Dendritic cell treated with granulocyte-macrophage colony-stimulating factor and Interleukin-4, amounts not matched to agents 40 ng/mL and 50 ng/mL, for 4 days (primary cell): Measurements from ENCODE around the gene TMEM271.

ENCODE experiments used
- H3K27ac Mint-ChIP-seq: one replicate; pipeline ENCODE4 v1.8.0; 2022; ENCODE audit warnings: mild to moderate bottlenecking, mixed read lengths
- H3K27me3 Mint-ChIP-seq: one replicate; pipeline ENCODE4 v1.8.0; 2022; ENCODE audit warnings: mild to moderate bottlenecking, mixed read lengths
- H3K36me3 Mint-ChIP-seq: one replicate; pipeline ENCODE4 v1.8.0; 2022; ENCODE audit warnings: low read depth, mixed read lengths
- H3K4me1 Mint-ChIP-seq: one replicate; pipeline ENCODE4 v1.8.0; 2022; ENCODE audit warnings: low read depth, mixed read lengths
- H3K4me3 Mint-ChIP-seq: one replicate; pipeline ENCODE4 v1.8.0; 2022; ENCODE audit warnings: mild to moderate bottlenecking, moderate library complexity, mixed read lengths
- H3K9me3 Mint-ChIP-seq: one replicate; pipeline ENCODE4 v1.8.0; 2022; ENCODE audit warnings: mixed read lengths
- intact Hi-C: fragments of 100-400 bp; cut with micrococcal nuclease; formaldehyde crosslinking; loops from one replicate; pipeline ENCODE4 v1.15.0; 2022

Gene TMEM271, protein sequence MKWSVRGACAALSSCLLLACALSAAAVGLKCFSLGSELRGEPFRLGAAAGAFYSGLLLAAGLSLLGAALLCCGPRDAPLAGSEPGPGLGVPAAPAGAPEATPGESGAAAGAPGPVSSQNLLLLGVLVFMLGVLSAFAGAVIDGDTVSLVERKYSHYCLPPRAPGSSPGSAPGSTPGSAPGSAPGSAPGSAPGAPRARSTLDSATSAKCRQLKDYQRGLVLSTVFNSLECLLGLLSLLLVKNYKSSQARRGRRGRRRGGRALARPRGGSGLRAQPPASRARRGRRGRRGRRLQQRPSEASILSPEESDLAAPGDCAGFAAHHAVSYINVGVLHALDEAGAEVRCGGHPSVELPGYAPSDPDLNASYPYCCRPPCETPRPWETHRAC

DNA sequence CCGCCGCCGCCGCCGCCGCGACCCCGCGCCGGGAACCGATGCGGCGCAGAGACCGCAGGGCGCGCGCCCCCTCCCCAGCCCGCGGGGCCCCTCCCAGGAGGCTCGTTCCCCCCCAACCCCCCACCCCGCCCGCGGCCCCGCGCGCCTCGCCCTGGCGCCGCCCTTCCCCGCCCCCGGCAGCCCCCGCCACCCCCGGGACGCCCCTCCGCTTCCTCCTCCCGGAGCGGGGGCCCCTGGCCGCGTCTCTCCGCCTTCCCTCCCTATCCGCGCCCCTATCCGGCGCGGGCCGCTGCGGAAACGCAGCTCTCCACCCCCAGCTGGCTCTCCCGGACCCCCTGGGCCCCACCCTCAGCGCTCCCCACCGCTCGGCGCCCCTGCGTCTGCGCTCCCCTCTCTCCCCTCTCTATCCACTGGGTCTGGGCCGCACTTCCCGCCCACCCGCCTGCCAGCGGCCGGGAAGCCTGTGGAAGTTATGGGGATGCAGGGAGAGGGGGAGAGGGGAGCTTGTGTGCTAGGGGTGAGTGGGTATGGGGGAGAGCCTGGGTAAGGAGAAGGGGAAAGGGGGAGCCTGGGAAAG lies at the start of gene TMEM271:
TMEM271 (minus strand) TSS at position 51 of the 577 bp plus-strand sequence. CDS start 233 bp downstream, outside the sequence.
- peaks cover 19% of the 10 kb centered on the region for H3K4me1 Mint-ChIP-seq
- H3K36me3 Mint-ChIP-seq = no peaks in the 10 kb centered on the region
- H3K9me3 Mint-ChIP-seq = peaks cover 8% of the 10 kb centered on the region
- intact Hi-C loops = no loop called here
- no peak within 1 kb of the TSS for H3K27ac Mint-ChIP-seq
- H3K4me3 Mint-ChIP-seq = no peak within 1 kb of the TSS
- H3K27me3 Mint-ChIP-seq = peaks cover 71% of the 10 kb centered on the region

DNA sequence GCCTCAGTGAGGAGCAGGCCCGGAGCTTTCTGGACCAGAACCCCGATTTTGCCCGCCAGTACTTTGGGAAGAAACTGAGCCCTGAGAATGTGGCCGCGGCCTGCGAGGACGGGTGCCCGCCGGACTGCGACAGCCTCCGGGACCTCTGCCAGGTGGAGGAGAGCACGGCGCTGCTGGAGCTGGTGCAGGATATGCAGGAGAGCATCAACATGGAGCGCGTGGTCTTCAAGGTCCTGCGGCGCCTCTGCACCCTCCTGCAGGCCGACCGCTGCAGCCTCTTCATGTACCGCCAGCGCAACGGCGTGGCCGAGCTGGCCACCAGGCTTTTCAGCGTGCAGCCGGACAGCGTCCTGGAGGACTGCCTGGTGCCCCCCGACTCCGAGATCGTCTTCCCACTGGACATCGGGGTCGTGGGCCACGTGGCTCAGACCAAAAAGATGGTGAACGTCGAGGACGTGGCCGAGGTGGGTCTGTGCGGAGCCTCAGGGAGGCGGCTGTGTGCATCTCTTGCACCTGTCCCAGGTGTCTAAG lies 49.6 kb upstream of the TMEM271 start:
- no peak overlapping the region for H3K4me3 Mint-ChIP-seq
- H3K9me3 Mint-ChIP-seq = no peaks in the 10 kb centered on the region
- H3K36me3 Mint-ChIP-seq = no peaks in the 10 kb centered on the region
- H3K4me1 Mint-ChIP-seq = no peaks in the 10 kb centered on the region
- H3K27ac Mint-ChIP-seq = no peak overlapping the region
- H3K27me3 Mint-ChIP-seq = peaks cover 4% of the 10 kb centered on the region
- intact Hi-C loops = no loop called here

DNA sequence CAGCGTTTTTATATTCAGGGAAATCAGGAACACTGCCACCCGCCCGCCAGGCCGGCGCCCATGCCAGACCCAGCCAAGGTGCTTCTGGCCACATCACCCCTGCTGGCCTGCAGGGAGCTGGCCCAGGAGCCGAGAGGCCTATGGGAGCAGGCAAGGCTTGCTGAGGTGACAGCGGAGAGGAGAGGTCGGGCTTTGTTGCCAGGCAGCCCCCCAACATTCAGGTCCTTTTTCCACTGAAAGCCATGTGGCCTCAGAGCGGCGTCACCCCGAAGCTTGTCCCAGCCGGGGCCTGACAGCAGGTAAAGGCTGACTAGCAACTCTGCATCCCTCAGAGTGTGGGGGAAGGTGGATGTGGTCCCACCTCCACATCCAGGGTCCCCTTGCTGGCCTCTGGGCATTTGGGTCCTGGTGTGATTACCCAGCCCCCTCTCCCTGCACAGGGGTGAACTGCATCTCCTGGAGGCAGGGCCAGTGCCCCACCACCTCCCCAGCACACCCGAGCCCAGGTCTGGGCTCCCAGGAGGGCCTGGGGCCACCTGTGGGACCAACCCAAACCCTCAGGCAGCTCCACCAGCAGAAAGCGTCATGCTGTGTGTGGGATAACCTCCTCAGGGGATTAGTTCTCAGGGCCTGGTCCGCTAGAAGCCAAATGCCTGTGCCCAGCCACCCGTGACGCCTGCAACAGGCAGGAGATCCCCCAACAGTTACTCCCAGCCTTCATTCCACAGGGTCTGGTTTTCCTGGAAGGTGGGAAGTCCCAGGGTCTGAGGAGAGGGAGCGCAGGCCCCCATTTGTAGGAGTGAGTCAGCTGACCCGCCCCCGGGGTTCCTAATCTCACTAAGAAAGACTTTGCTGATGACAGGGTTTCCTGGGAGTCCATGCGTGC lies 48.9 kb upstream of the TMEM271 start, which contains the start of gene PDE6B:
PDE6B (plus strand) TSS at position 869 of the 886 bp plus-strand sequence. CDS start 54 bp downstream, outside the sequence.
- Mint-ChIP-seq H3K9me3 (no peaks in the 10 kb centered on the region), H3K36me3 (no peaks in the 10 kb centered on the region), H3K4me1 (no peaks in the 10 kb centered on the region), H3K27ac (no peak within 1 kb of the TSS), H3K4me3 (no peak within 1 kb of the TSS), H3K27me3 (peaks cover 4% of the 10 kb centered on the region)
- intact Hi-C loops = no loop called here

DNA sequence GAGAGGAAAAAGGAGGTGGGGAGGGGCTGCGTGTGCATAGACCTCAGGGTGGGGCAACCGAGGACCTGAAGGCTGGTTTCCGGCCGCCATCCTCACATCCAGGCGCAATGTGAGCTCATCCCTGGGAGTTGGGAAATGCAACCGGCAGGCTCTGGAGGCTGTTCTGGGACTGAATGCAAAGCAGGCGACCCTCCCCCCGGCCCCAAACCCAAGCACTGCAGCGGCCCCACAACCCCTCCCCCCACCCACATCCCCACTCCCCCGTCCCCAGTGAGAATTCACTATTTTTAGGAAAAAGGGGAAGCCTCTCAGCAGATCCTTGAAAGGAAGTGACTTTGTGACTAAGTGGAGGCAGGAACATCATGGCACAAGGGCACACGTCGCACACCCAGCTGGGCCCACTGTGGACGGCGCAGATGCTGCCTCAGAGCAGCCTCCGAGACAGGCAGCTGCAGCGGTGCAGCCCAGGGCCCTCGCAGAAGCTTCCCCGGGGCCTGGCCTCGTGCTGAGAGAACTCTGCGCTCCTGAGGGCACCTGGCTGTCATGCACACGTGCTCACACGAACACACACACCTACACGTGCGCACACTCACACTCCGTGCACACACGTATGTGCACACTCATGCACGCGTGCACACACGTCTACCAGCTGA lies 47.9 kb upstream of the TMEM271 start:
- Mint-ChIP-seq H3K36me3 (no peaks in the 10 kb centered on the region), H3K4me1 (no peaks in the 10 kb centered on the region)
- intact Hi-C loops = no loop called here

DNA sequence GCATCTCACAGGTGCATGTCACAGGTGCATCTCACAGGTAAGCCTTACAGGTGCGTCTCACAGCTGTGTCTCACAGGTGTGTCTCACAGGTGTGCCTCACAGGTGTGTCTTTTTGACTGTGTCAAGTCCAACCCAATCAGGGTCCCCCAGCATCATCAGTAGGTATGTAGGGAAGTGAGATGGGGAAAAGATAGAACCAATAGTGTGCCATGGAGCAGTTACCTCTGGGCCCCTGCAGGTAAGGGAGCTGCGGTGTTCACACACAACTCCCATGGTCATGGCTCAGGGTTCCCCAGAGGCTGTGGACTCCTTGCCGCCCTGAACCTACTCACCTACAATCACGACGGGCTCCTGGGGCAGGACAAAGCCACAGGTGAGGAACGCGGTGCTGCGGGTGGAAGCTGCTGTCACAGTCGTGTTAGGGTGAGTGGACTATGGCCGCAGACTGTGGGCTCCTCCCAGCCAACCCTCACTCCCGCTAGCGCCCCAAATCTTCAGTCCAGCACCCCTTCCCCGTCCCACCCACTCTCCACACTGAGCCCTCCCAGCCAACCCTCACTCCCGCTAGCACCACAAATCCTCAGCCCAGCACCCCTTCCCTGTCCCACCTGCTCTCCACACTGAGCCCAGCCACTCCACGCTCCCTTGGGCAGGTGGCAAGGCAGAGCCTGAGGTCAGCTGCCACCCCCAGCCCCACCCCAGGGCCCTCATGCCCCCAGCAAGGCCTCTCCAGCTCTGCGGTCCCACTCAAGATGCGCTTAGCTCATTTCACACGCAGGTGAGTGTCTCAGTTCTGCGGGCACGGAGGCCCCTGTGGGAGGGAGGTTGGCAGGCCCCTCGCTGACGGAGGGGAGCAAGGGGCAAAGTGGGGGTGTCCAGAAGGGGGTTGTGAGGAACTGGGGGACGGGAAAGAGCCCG lies 47.2 kb upstream of the TMEM271 start:
- Mint-ChIP-seq H3K27ac (no peak overlapping the region), H3K4me3 (no peak overlapping the region), H3K36me3 (no peaks in the 10 kb centered on the region), H3K9me3 (no peaks in the 10 kb centered on the region), H3K4me1 (no peaks in the 10 kb centered on the region), H3K27me3 (peaks cover 2% of the 10 kb centered on the region)
- intact Hi-C loops = no loop called here

More for the DNA sequence above, 47.9 kb upstream of the TMEM271 start:
- no peak overlapping the region for H3K4me3 Mint-ChIP-seq
- H3K9me3 Mint-ChIP-seq = no peaks in the 10 kb centered on the region
- H3K27me3 Mint-ChIP-seq = peaks cover 2% of the 10 kb centered on the region
- no peak overlapping the region for H3K27ac Mint-ChIP-seq

DNA sequence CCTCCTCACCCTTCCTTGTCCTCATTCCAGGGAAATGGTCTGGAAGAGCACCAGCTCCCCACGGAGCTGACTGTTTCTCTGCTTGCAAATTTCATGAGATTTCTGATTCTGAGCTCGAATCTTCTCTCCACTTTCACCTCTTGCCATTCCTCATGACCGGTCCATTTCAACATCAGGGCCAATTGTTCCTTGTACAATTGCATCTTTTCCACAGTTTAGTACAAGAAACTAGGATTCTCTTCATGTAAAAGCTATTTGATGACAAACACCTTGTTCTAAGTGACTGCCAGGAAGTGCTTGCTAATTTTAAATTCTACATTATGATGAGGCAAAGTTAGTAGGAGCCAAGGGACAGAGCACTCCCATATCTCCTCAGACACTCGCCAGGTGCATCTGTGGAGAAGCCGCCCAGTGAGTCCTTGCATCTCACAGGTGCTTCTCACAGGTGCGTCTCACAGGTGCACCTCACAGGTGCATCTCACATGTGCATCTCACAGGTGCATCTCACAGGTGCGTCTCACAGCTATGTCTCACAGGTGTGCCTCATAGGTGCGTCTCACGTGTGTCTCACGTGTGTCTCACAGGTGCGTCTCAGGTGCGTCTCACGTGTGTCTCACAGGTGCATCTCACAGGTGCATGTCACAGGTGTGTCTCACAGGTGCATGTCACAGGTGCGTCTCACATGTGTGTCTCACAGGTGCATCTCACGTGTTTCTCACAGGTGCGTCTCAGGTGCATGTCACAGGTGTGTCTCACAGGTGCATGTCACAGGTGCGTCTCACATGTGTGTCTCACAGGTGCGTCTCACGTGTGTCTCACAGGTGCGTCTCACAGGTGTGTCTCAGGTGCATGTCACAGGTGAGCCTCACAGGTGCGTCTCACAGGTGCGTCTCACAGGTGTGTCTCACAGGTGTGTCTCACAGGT lies 46.2 kb upstream of the TMEM271 start:
- no peaks in the 10 kb centered on the region for H3K4me1 Mint-ChIP-seq
- no peaks in the 10 kb centered on the region for H3K36me3 Mint-ChIP-seq
- intact Hi-C loops = no loop called here
- H3K27me3 Mint-ChIP-seq = peaks cover 2% of the 10 kb centered on the region
- no peak overlapping the region for H3K4me3 Mint-ChIP-seq
- no peaks in the 10 kb centered on the region for H3K9me3 Mint-ChIP-seq
- no peak overlapping the region for H3K27ac Mint-ChIP-seq

DNA sequence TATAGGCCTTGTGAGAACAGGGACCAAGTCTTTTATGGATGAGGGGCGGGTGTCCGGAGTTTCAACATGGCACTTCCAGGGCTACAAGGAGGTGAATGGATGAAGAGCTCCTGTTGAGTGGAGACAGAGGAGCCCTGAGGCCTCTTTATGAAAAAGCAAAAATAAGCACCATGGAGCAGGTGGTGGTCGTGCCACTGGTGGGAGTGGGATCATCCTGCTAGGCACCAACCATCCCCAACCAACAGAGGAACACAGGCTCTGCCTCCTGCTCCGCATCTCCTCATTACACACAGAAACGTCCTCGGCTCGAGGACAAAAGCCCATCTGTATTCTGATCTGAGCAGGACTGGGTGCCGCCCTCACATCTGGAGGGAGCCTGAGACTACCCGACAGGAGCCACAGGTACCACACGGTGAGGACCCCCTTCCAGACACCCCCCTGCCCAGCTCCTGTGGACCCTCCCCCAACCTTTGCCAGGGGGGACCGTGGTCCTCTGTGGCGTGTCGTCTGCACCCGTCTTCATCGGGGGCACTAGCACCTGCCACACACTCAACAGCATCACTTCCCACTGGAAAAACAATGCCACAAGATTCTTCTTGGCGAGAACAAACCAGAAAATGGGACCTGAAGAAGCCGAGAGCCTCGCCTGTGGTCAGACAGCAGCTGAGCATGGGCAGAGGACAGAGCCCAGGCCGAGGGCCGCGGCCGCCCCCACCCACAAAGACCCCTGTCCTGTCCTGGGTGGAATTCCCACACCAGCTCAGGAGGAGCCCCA lies 45.4 kb upstream of the TMEM271 start:
- H3K4me3 Mint-ChIP-seq = no peak overlapping the region
- peaks cover 2% of the 10 kb centered on the region for H3K27me3 Mint-ChIP-seq
- H3K27ac Mint-ChIP-seq = no peak overlapping the region
- intact Hi-C loops = no loop called here
- H3K9me3 Mint-ChIP-seq = no peaks in the 10 kb centered on the region
- no peaks in the 10 kb centered on the region for H3K36me3 Mint-ChIP-seq
- H3K4me1 Mint-ChIP-seq = no peaks in the 10 kb centered on the region

DNA sequence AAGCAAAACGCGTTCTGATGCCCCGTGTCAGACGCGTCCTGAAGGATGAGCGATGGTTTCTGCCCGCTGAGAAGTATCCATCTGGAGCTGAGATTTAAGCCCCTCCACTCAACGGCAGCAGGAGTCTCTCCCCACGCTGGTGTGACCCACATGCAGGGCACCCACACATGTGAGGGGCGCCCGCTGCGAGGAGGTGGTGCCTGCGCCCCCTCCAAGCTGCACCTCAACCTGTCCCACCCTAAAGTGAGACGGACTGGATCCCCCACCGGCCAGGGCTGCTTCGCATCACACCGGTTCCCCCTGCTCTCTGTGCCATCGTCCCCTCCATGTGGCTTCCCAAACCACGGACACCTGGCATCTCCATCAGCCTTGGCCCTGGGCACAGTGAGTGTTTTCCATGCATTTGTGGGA lies 44.8 kb upstream of the TMEM271 start:
- intact Hi-C loops = no loop called here
- no peak overlapping the region for H3K4me3 Mint-ChIP-seq
- H3K27me3 Mint-ChIP-seq = peaks cover 3% of the 10 kb centered on the region
- no peaks in the 10 kb centered on the region for H3K4me1 Mint-ChIP-seq
- no peaks in the 10 kb centered on the region for H3K36me3 Mint-ChIP-seq
- H3K27ac Mint-ChIP-seq = no peak overlapping the region
- H3K9me3 Mint-ChIP-seq = no peaks in the 10 kb centered on the region

DNA sequence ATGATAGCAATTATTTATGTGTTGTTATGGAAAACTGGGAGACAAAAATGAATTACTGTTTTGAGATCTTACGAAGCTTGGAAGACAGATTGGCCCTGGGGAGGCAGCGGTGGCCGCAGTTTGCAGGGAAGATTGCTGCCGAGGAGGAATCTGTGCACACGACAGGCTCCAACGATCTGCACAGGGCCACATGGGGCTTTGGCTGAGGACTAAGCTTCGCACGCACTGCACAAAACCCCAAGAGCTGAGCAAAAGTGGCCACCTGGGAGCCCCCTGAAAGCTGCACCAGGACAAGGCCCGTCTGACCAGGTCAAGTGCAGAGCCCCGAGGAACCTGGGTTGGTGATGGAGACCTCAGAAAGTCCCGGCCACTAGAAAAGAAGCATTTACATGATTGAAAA lies 44.1 kb upstream of the TMEM271 start:
- no peaks in the 10 kb centered on the region for H3K4me1 Mint-ChIP-seq
- no peak overlapping the region for H3K27ac Mint-ChIP-seq
- H3K36me3 Mint-ChIP-seq = no peaks in the 10 kb centered on the region
- H3K9me3 Mint-ChIP-seq = no peaks in the 10 kb centered on the region
- peaks cover 8% of the 10 kb centered on the region for H3K27me3 Mint-ChIP-seq
- H3K4me3 Mint-ChIP-seq = no peak overlapping the region
- intact Hi-C loops = no loop called here

DNA sequence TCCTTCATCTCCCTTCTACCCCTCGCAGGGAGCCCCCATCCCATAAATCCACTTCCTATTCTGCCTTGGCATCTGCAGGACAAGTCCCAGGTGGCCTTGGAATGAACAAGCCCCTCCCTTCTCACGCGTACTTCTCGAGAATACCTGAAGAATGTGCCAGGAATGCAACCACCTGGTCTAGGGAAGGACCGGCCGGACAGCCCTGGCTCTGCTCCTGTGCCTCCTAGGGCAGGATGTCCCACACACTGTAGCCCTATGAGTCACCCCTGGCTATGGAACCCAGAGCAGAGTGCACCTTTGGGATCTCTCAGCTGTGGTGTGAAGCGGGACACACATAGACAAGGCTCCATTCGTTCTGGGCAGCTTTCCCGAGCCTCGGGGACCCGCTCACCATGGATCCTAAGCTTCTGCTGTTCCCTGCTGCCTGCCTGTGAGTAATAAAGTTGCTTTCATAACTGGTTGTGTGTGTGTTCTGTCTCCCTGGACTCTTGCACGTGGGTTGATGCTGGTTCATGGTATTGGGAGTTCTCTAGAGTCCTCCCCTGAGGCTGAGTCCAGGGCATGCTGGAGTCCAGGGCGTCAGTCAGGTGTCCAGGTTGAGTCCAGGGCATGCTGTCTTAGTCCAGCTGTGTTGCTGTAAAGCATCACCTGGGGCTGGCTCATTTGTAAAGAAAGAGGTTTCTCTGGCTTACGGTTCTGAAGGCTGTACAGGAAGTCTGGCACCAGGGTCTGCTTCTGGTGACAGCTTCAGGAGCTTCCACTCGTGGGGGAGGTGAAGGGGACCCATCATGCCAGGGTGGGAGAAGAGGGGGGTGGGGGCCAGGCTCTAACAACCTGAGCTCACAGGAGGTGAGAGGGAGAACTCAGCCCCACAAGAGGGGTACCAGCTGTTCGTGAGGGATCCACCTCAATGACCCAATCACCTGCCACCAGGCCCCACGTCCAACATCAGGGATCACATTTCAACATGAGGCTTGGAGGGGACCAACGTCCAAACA lies 41.8 kb upstream of the TMEM271 start:
- intact Hi-C loops = no loop called here
- Mint-ChIP-seq H3K4me1 (no peaks in the 10 kb centered on the region), H3K4me3 (no peak overlapping the region), H3K36me3 (no peaks in the 10 kb centered on the region), H3K27me3 (peaks cover 6% of the 10 kb centered on the region), H3K9me3 (no peaks in the 10 kb centered on the region), H3K27ac (no peak overlapping the region)
